GM18508 (cell line): ENCODE measurements around the gene ZDHHC3.

ENCODE experiments used
- ATAC-seq: cut with Tn5 transposase; IDR thresholded peaks from one replicate; pipeline ENCODE4 v1.9.1; 2021; ENCODE audit warnings: moderate number of reproducible peaks; ENCODE audit not compliant: insufficient read depth, unreplicated experiment

The ZDHHC3 gene, protein sequence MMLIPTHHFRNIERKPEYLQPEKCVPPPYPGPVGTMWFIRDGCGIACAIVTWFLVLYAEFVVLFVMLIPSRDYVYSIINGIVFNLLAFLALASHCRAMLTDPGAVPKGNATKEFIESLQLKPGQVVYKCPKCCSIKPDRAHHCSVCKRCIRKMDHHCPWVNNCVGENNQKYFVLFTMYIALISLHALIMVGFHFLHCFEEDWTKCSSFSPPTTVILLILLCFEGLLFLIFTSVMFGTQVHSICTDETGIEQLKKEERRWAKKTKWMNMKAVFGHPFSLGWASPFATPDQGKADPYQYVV

DNA sequence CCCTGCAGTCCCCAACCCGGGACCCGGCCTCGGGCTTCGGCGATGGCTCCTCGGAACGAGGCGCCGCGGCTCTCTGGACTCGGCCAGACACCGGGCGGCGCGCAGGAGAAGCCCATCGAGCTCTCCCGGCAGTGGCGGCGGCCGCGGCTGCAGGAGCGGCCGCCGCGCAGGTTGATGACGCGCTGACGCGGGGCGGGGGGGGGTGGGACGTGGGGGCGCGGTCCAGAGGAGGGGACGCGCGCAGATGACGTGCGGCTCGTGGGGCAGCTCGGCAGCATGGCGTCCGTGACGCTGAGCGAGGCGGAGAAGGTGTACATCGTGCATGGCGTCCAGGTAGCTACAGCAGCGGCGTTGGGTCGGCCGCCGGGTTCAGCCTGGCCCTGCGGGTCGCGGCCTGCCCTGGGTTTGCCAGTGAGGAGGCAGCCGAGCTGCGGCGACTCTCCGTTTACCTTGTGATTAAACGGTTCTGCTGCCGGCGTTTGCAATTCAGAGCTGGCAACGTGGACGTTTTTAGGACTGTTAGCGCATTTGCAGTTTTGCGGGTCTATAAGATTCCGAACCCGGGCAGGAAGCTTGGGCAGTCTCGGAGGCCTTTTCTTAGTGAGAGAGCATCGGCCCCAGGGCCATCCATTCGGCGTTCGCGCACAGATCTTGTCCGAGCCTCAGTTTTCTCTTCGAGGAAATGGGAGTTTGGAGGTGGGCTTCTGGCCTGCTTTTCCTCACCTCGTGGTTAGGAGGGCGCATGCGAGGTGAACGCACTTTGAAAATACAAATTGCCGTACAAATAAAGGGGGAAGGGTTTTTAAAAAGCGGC lies at the start of gene ZDHHC3, which contains the start of gene EXOSC7:
ZDHHC3 (minus strand) TSS at position 173 of the 814 bp plus-strand sequence. CDS start 16,738 bp downstream, outside the sequence.
EXOSC7 (plus strand) TSS at position 243 of the 814 bp plus-strand sequence; CDS start at position 277, 34 bp downstream.
- peak; percentile 41 for ATAC-seq

DNA sequence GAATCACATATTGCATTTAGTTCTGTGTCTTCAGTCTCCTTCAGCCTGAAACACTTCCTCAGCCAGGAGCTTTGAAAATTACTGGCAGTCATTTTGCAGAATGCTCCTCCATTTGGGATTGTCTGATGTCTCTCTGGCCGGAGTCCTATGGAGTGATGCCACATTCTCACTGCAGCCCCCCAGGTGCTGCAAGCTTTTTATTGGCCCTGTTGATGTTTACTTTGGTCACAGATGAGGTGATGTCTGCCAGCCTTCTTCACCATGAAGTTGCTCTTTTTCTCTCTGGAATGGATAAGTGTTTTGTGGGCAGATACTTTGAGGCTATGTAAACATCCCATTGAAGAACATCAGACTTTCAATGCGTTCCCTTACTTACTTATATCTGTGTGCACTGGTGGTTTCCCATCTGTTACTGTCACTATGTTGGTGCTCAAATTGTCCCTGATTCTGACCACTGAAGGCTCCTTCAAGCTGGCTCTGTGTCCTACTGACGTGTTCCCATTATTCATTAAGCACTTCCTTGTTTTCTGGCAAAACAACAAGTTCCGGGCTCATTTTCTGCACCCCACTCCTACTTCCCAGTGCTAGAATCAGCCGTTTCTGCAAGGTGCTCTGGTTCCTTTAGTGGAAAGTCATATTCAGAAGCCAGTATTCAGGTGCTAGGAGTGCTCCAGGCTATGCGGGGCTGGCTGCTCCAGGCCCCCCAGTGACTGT lies 48.7 kb upstream of the ZDHHC3 start:
- no peak for ATAC-seq

DNA sequence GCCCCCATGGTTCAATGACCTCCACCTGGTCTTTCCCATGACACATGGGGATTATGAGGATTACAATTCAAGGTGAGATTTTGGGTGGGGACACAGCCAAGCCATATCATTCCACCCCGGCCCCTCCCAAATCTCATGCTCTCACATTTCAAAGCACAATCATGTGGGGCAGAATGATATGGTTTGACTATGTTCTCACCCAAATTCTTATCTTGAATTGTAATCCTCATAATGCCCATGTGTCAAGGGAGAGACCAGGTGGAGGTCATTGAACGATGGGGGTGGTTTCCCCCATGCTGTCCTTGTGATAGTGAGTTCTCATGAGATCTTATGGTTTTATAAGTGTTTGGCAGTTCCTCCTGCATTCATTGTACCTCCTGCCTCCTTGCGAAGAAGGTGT lies 47.7 kb upstream of the ZDHHC3 start:
- no peak for ATAC-seq

DNA sequence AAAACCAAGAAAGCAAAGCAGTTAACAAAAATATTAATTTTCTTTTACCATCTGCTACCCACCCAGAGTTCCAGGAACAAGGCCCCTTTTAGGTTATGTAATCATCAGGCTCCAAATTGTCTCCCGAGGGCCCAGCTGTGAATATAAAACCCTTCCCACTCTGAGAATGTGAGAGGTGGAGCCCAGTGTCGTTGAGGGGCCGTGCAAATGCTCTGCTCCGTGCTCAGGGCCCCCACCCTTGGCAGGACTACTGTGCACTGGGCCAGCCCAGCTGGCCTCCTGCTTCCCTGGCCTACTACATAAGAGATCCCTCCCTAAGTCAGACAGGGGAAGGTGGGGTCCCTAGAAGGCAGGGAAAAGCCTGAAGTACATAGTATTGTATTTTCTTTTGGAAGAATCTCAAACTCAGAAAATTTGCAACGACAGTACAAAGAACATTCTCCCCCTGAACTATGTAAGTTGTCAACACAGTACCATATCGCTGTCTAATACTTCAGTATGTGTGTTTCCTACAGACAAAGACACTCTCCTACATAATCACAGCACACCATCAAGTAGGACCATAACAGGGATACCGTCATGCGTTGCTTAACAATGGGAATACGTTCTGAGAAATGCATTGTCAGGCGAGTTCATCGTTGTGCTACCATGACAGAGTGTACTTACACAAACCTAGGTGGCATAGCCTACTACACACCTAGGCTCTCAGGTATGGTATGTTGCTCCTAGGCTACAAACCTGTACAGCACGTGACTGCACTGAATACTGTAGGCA lies 45.7 kb upstream of the ZDHHC3 start:
- no peak for ATAC-seq

DNA sequence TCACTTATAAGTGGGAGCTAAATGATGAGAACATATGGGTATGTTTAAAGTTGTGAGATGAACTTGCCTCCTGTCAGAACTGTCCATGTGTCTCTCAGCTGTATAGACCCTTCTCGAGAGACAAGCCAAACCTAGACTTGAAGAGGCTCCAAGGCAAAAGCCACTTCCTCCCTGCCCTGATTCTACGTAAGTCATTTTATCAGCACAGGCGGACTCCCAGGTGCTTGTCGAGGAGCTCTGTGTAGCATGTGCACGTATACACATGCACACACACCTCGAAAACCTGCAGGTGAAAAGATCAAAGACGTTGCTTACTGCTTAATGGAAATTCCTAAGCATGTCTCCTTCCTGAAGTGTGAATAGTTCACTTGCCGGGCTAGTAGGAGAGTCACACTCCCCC lies 44.6 kb upstream of the ZDHHC3 start:
- no peak for ATAC-seq

DNA sequence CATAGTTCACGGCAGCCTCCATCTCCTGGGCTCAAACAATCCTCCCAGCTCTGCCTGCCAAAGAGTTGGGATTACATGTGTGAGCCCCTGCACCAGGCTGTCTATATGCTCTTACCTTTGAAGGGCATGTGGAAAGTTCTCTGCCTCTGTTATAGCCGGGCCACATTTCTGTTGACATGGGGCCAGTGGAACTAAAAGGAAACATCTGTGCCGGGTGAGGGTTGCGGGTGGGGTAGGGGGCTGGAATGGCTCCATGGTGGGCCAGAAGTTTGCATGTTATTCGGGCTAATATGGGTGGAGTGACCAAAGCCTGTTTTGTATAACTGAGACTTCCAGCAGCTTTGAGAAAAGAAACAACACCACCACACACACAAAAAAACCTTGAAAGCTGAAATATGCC lies 41.8 kb upstream of the ZDHHC3 start:
- no peak for ATAC-seq

DNA sequence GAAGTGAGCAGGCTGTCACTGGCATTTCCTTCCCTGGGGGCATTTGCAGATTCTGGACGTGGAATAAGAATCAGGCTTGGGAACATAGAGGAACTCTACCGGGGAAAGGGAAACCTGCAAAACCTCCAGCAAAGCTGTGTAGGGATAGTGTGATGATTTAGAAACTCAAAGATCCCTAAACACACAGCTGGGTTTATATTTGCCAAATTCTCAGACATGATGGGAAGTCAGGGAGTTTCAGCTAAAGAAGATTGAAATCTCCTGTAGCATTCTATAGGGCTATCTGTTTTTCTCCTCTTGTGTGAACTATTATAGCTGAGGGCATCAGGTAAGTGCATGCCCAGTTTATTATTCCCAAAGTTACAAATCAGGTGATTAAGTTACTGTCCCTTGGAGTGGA lies 40.9 kb upstream of the ZDHHC3 start:
- no peak for ATAC-seq

DNA sequence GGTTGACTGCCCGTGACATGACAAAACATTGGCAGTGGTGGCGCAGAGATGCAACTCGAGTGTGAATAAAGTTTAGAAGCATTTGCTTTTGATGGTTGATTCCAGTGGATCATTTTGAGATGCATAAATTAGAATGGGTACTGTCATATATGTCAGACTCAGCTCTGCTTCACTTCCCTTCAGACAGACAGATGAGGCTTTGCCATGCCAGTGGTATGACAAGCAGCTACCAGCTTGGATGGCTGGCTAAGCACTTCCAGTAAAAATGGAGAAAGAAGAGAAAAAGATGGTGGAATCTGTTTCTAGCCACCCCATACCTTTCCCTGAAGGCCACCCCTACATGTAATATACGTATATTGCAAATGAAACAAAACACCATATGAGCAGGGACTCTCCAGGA lies 36.6 kb upstream of the ZDHHC3 start:
- no peak for ATAC-seq

DNA sequence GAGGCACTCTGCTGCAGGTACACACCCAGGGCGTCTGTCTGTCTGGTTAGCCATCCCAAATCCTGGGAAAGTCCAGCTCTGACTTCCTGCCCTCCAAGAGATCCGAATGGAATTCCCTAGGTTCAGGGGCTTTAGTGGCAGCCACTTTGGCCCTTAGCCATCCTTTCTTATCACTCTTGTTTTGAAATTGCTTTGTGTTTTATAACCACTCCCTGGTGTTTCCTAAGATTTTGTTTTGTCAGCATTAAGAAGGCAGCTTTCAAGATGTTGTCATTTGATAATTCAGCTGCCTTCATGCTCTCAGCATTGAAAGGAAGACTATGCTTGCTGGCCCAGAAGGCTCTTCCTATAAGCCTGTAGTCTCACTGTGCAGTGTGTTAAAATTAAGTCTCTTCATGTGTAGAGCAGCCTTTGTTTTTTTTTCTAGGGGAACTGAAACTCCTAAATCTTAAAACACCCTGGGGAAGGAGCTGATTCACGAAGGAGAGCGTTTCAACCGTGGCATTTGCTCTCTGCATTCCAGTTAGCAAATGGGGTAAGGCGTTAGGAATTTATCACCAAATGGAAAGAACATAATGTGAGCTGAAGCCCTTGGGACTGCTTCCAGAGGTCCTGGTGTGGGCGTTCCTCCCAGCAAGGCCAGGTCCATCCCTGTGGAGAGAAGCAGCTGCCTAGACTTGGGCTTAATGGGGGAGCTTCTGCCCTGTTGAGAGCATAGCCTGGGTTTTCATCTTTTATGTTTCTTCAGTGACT lies 36.0 kb upstream of the ZDHHC3 start:
- ATAC-seq: no peak

DNA sequence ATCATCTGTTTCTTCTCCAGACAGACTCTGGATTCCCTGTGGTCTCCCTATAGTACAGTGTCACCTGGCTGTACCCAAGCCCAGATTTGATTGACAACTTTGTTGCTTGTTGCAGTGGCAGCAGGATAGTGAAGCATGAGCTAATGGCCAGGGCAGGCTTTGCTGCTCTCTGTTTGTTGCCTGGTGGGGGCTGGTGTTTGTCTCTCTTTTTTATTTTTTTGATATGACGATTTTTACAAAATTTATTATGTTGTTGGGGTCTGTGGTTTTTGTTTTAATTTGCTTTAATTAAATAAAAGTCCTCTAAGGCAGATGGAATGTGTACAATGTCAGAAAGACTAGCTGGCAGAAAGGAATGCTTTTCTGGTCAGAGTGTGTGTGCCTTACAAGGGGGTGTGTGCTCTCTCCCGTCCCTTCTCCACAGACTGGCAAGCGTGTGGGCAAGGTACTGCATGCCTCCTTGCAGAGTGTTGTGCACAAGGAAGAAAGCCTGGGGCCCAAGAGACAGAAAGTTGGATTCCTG lies 34.9 kb upstream of the ZDHHC3 start:
- no peak for ATAC-seq

DNA sequence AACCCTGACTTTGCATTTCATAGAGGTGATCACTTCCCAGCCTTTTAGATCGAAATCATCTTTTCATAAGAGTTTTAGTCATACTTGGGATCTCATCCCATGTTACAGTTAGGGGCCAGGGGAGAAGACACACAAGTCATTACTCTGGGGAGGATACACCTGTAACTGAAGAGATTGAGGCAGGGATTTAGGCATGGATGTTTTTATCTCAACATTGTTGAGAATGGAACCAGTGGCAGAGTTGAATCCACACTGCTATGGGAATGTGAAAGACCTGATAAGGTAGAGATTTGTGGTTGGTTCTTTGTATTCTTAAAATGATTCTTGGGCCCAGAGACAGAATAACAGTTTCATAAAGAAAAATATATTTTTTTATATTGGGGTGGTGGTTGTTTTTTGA lies 33.9 kb upstream of the ZDHHC3 start:
- no peak for ATAC-seq

DNA sequence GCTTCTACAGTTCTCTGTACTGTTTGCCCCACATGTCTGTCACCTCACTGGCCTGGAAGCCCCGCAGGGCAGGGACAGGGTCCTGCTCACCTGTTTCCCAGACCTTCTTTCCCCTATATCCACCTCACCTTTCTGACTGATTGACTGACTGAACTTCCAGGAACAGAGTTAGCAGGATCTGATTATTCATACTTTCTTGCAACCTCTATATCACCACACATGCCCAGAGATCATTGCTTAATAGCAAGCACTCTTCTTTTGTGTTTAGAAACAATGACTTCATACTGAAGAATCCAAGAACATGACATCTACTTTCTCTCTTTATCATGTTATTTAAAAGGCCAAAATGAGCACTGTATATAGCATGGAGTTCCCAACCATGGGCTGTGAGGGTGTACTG lies 32.1 kb upstream of the ZDHHC3 start:
- no peak for ATAC-seq

DNA sequence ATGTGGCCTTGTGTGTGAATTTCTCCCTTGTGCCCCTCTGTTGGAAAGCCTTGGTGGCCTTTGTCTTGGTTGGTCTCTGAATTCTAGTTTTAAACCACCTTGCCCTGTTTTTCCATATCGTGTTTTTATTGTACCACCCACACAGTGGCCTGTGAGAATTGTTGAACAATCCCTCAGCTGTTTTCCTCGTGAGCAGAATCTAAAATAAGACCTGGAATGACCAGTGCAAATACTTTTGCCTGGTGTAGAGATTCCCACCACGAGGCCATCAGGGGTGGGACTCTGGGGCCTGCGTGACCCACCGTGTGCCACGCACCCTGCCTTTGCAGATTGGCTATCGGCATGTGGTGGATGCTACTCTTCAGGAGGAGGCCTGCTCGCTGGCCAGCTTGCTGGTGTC lies 31.1 kb upstream of the ZDHHC3 start:
- ATAC-seq: no peak

DNA sequence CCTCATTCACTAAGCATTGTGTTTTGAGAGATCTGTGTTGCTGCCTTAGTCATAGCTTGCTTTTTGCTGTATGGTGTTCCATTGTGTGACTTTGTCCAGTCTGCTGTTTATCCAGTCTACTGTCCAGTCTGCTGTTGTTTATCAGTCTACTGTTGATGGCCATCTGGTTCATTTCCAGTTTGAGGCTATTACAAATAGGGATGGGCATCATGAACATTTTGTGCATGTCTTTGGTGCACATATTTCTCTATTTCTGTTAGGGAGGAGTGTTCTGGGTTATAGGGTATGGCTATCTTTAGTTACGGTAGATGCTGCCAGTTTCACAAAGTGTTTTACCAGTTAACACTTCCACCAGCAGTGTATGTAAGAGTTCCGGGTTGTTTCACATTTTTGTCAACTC lies 27.9 kb upstream of the ZDHHC3 start:
- ATAC-seq: no peak

DNA sequence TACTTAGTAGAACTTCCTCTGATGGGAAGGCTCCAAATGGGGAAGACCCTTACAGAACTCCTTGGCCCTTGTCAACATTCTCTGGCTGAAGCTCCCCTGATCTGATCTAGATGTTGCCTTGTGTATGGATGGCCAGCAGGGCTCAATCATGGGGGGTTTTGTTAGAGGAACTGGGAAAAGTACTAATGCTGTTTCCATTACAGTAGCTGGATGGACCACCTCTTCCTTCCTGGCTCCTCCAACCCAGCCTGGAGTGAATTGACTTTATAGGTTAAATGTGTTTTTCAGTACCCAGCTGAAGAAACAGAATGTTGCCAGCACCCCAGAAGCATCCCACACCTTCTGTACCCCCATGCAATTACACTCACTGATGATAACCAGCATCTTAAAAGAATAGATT lies 27.4 kb upstream of the ZDHHC3 start:
- ATAC-seq: no peak

DNA sequence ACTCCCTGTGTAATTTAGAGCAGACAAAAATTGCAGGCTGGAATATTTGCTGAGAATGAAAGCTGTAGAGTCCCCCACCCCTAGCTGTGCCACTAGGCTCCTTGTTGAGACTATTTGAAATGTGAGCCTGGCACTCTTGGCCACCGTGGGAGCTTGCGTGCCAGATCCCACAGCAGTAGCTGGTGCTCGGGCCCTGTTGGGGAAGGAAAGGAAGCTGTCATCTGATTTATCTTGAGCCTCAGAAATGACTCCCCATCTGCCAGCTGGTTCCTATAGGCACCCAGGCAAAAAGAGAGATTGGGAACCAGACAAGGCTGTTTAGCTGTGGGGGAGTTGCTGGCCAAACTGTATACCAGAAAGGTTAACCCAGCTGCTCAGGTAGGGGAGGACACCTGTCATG lies 26.7 kb upstream of the ZDHHC3 start:
- no peak for ATAC-seq

DNA sequence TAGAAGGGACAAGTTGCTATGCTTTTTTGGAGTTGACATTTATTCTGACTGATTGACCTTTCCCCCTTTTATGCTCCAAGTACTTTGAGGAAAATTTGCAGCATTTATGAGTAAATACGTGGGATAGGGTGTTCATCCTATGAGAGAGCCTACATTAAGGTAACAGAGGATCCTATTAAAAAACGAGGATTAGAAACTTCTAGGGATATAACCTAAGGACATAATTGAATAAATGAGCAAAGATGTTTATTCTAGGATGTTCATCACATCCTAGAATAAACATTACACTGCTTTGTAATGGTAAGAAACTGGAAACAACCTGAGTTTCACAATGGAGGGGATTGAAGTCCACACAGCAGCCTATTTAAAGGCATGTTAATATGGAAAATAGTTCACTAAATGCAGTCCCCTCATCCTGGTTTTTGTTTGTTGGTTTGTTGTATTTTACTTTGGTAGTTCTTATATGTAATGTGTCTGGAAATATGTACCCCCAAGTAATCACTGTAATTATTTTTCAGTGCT lies 26.2 kb upstream of the ZDHHC3 start:
- no peak for ATAC-seq

DNA sequence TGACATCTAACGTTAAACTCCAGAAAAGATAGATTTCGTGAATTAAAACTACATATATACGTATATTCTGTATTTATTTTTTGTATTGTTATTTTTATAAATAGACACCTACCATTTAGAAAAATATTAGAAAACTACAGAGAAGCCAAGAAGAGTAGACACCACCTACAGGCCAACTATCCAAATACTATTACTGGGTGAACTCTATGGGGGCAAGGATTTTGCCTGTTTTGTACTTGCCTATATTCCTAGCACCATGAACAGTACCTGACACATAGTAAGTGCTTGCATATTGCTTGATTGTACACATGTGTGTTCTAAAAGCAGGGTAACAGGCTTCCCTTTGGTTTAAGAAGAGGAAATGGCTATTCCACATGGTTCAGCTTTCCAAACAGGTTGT lies 25.8 kb upstream of the ZDHHC3 start:
- ATAC-seq: no peak

DNA sequence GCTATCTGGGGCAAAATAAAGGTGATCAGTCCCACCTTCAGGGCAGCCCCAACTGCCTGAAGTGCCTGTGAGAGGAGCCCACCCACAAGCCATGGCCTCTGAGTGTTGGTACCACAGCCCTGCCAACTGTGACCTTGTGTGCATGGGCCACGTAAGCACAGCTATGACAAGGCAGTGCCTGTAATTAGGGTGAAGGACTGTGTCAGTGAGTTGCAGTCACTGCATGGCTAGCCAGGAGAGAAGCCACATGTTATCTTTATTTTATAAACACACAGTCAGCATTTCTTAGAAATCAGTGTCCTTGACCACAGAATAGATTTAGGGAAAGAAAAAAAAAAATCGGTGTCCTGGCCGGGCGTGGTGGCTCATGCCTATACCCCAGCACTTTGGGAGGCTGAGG lies 24.8 kb upstream of the ZDHHC3 start:
- no peak for ATAC-seq
